Measurements from ENCODE around the gene CES5A.

CES5A gene

GRCh38 chr16:55899857-55900256 lies 24.7 kb upstream of the CES5A start:
- H3K9me3 ChIP-seq (ENCODE audit: insufficient read depth, low read depth, low read length) = peaks cover 3% of the 10 kb centered on the region
- no peak overlapping the region for H3K23ac ChIP-seq (ENCODE audit: low read length)
- no peak overlapping the region for H2BK12ac ChIP-seq (ENCODE audit: low read length)
- no peak overlapping the region for H2BK5ac ChIP-seq (ENCODE audit: low read depth, low read length, poor library complexity)
- H3K4ac ChIP-seq (ENCODE audit: low read depth, low read length) = no peak overlapping the region
- WGBS (ENCODE audit: extremely low coverage, insufficient coverage, insufficient read length) = no CpG with 5 or more reads among the region's 3 CpGs
- H4K12ac ChIP-seq (ENCODE audit: low read depth, low read length) = no peak overlapping the region
- H2AFZ ChIP-seq (ENCODE audit: insufficient read depth, low read length, poor library complexity) = no peak overlapping the region
- H3K27me3 ChIP-seq (ENCODE audit: insufficient read depth, low read length) = no peaks in the 10 kb centered on the region
- no peaks in the 10 kb centered on the region for H3K79me2 ChIP-seq (ENCODE audit: control insufficient read depth, insufficient read depth, low read length, poor library complexity)
- H3K18ac ChIP-seq (ENCODE audit: low read length) = no peak overlapping the region
- no peak overlapping the region for H3K27ac ChIP-seq (ENCODE audit: low read depth, low read length)
- no peak overlapping the region for H3K4me2 ChIP-seq (ENCODE audit: low read length)
- H2AK5ac ChIP-seq (ENCODE audit: low read length) = no peak overlapping the region
- H3K9ac ChIP-seq (ENCODE audit: low read length) = no peak overlapping the region
- no peak overlapping the region for H4K91ac ChIP-seq (ENCODE audit: low read depth, low read length)
- no peaks in the 10 kb centered on the region for H3K4me1 ChIP-seq (ENCODE audit: control insufficient read depth in 1 of 2, insufficient read depth in 2 of 2, low read length in 2 of 2)
- no peaks in the 10 kb centered on the region for H3K79me1 ChIP-seq (ENCODE audit: low read length)
- no peak for DNase-seq
- no peak overlapping the region for H4K8ac ChIP-seq (ENCODE audit: low read depth, low read length)
- no peak overlapping the region for H2BK120ac ChIP-seq (ENCODE audit: insufficient read depth, low read length, poor library complexity)
- H3K36me3 ChIP-seq (ENCODE audit: control insufficient read depth in 1 of 2, insufficient read depth in 2 of 2, low read length in 2 of 2) = no peaks in the 10 kb centered on the region
- no peak overlapping the region for H3K14ac ChIP-seq (ENCODE audit: low read length)
- H3K4me3 ChIP-seq (ENCODE audit: low read depth, low read length) = no peak overlapping the region

GRCh38 chr16:55898592-55898991 lies 23.4 kb upstream of the CES5A start:
- no peak overlapping the region for H4K12ac ChIP-seq (ENCODE audit: low read depth, low read length)
- no peak overlapping the region for H2AK5ac ChIP-seq (ENCODE audit: low read length)
- no CpG with 5 or more reads among the region's 1 CpG for WGBS (ENCODE audit: extremely low coverage, insufficient coverage, insufficient read length)

DNA sequence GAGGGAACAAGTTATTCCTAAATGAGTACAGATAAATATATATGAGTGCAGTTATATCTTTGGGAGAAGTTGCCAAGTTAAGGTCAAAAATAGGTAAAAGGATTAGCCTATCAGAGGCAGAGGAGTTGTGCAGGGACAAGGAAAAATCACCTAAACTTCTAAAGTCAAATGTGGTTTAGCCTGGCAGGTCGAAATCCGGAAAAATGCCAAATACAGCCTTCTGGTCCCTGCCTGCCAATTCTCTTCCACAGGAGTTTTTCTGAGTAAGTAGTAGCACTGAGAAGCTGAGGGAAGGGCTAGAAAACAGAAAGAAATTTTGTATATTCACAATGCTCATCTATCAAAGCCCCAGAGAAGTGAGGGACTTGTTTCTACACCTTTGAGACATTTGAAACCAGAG lies 17.6 kb upstream of the CES5A start:
- H3K27me3 ChIP-seq (ENCODE audit: insufficient read depth, low read length) = no peaks in the 10 kb centered on the region
- no peaks in the 10 kb centered on the region for H3K4me1 ChIP-seq (ENCODE audit: control insufficient read depth in 1 of 2, insufficient read depth in 2 of 2, low read length in 2 of 2)
- no peak overlapping the region for H4K12ac ChIP-seq (ENCODE audit: low read depth, low read length)
- no peak overlapping the region for H4K91ac ChIP-seq (ENCODE audit: low read depth, low read length)
- no peak overlapping the region for H3K4me3 ChIP-seq (ENCODE audit: low read depth, low read length)
- no peak overlapping the region for H2BK120ac ChIP-seq (ENCODE audit: insufficient read depth, low read length, poor library complexity)
- H2BK5ac ChIP-seq (ENCODE audit: low read depth, low read length, poor library complexity) = no peak overlapping the region
- no peak overlapping the region for H3K4me2 ChIP-seq (ENCODE audit: low read length)
- H4K8ac ChIP-seq (ENCODE audit: low read depth, low read length) = no peak overlapping the region
- no peak overlapping the region for H3K18ac ChIP-seq (ENCODE audit: low read length)
- no peaks in the 10 kb centered on the region for H3K79me2 ChIP-seq (ENCODE audit: control insufficient read depth, insufficient read depth, low read length, poor library complexity)
- no peak overlapping the region for H3K27ac ChIP-seq (ENCODE audit: low read depth, low read length)
- H3K36me3 ChIP-seq (ENCODE audit: control insufficient read depth in 1 of 2, insufficient read depth in 2 of 2, low read length in 2 of 2) = no peaks in the 10 kb centered on the region
- H3K79me1 ChIP-seq (ENCODE audit: low read length) = no peaks in the 10 kb centered on the region
- H3K9ac ChIP-seq (ENCODE audit: low read length) = no peak overlapping the region
- no peak overlapping the region for H3K14ac ChIP-seq (ENCODE audit: low read length)
- H2BK12ac ChIP-seq (ENCODE audit: low read length) = no peak overlapping the region
- no CpG with 5 or more reads among the region's 2 CpGs for WGBS (ENCODE audit: extremely low coverage, insufficient coverage, insufficient read length)
- H2AFZ ChIP-seq (ENCODE audit: insufficient read depth, low read length, poor library complexity) = no peak overlapping the region
- DNase-seq = no peak
- H3K23ac ChIP-seq (ENCODE audit: low read length) = no peak overlapping the region
- H2AK5ac ChIP-seq (ENCODE audit: low read length) = no peak overlapping the region
- peaks cover 2% of the 10 kb centered on the region for H3K9me3 ChIP-seq (ENCODE audit: insufficient read depth, low read depth, low read length)
- H3K4ac ChIP-seq (ENCODE audit: low read depth, low read length) = no peak overlapping the region

More at GRCh38 chr16:55898592-55898991, 23.4 kb upstream of the CES5A start:
- H3K79me2 ChIP-seq (ENCODE audit: control insufficient read depth, insufficient read depth, low read length, poor library complexity) = no peaks in the 10 kb centered on the region
- H3K9ac ChIP-seq (ENCODE audit: low read length) = no peak overlapping the region
- no peak overlapping the region for H3K14ac ChIP-seq (ENCODE audit: low read length)
- no peak for DNase-seq
- H3K4me1 ChIP-seq (ENCODE audit: control insufficient read depth in 1 of 2, insufficient read depth in 2 of 2, low read length in 2 of 2) = no peaks in the 10 kb centered on the region
- H3K4me2 ChIP-seq (ENCODE audit: low read length) = no peak overlapping the region
- no peaks in the 10 kb centered on the region for H3K79me1 ChIP-seq (ENCODE audit: low read length)
- no peak overlapping the region for H2BK12ac ChIP-seq (ENCODE audit: low read length)
- no peak overlapping the region for H3K4me3 ChIP-seq (ENCODE audit: low read depth, low read length)
- H4K91ac ChIP-seq (ENCODE audit: low read depth, low read length) = no peak overlapping the region
- no peak overlapping the region for H2AFZ ChIP-seq (ENCODE audit: insufficient read depth, low read length, poor library complexity)
- no peak overlapping the region for H3K18ac ChIP-seq (ENCODE audit: low read length)
- H3K36me3 ChIP-seq (ENCODE audit: control insufficient read depth in 1 of 2, insufficient read depth in 2 of 2, low read length in 2 of 2) = no peaks in the 10 kb centered on the region
- peaks cover 3% of the 10 kb centered on the region for H3K9me3 ChIP-seq (ENCODE audit: insufficient read depth, low read depth, low read length)
- H2BK120ac ChIP-seq (ENCODE audit: insufficient read depth, low read length, poor library complexity) = no peak overlapping the region
- no peaks in the 10 kb centered on the region for H3K27me3 ChIP-seq (ENCODE audit: insufficient read depth, low read length)
- no peak overlapping the region for H2BK5ac ChIP-seq (ENCODE audit: low read depth, low read length, poor library complexity)
- no peak overlapping the region for H3K4ac ChIP-seq (ENCODE audit: low read depth, low read length)
- H3K27ac ChIP-seq (ENCODE audit: low read depth, low read length) = no peak overlapping the region
- no peak overlapping the region for H3K23ac ChIP-seq (ENCODE audit: low read length)
- H4K8ac ChIP-seq (ENCODE audit: low read depth, low read length) = no peak overlapping the region

GRCh38 chr16:55889518-55889917 lies 14.3 kb upstream of the CES5A start:
- H3K4me2 ChIP-seq (ENCODE audit: low read length) = no peak overlapping the region
- H2BK12ac ChIP-seq (ENCODE audit: low read length) = no peak overlapping the region
- H3K23ac ChIP-seq (ENCODE audit: low read length) = no peak overlapping the region
- H2BK5ac ChIP-seq (ENCODE audit: low read depth, low read length, poor library complexity) = no peak overlapping the region
- no peaks in the 10 kb centered on the region for H3K79me1 ChIP-seq (ENCODE audit: low read length)
- H3K36me3 ChIP-seq (ENCODE audit: control insufficient read depth in 1 of 2, insufficient read depth in 2 of 2, low read length in 2 of 2) = no peaks in the 10 kb centered on the region
- no peak overlapping the region for H2AFZ ChIP-seq (ENCODE audit: insufficient read depth, low read length, poor library complexity)
- H2AK5ac ChIP-seq (ENCODE audit: low read length) = no peak overlapping the region
- no peak overlapping the region for H3K14ac ChIP-seq (ENCODE audit: low read length)
- no peak for DNase-seq
- no peak overlapping the region for H3K9ac ChIP-seq (ENCODE audit: low read length)
- H2BK120ac ChIP-seq (ENCODE audit: insufficient read depth, low read length, poor library complexity) = no peak overlapping the region
- no peak overlapping the region for H3K4ac ChIP-seq (ENCODE audit: low read depth, low read length)
- no peak overlapping the region for H3K27ac ChIP-seq (ENCODE audit: low read depth, low read length)
- H4K8ac ChIP-seq (ENCODE audit: low read depth, low read length) = no peak overlapping the region
- no peak overlapping the region for H3K18ac ChIP-seq (ENCODE audit: low read length)
- no peaks in the 10 kb centered on the region for H3K27me3 ChIP-seq (ENCODE audit: insufficient read depth, low read length)
- H3K79me2 ChIP-seq (ENCODE audit: control insufficient read depth, insufficient read depth, low read length, poor library complexity) = no peaks in the 10 kb centered on the region
- no CpG with 5 or more reads among the region's 2 CpGs for WGBS (ENCODE audit: extremely low coverage, insufficient coverage, insufficient read length)
- H4K91ac ChIP-seq (ENCODE audit: low read depth, low read length) = no peak overlapping the region
- no peaks in the 10 kb centered on the region for H3K4me1 ChIP-seq (ENCODE audit: control insufficient read depth in 1 of 2, insufficient read depth in 2 of 2, low read length in 2 of 2)
- peaks cover 2% of the 10 kb centered on the region for H3K9me3 ChIP-seq (ENCODE audit: insufficient read depth, low read depth, low read length)
- no peak overlapping the region for H3K4me3 ChIP-seq (ENCODE audit: low read depth, low read length)
- H4K12ac ChIP-seq (ENCODE audit: low read depth, low read length) = no peak overlapping the region
